Ishikawa (cell line): ENCODE data around the gene MGLL.

Source experiments
- CEBPB ChIP-seq: IDR thresholded peaks from 2 replicates; pipeline ENCODE4 v1.6.1; 2012
- CREB1 ChIP-seq: IDR thresholded peaks from 2 replicates; pipeline ENCODE4 v1.6.1; 2012; ENCODE audit warnings: low read depth
- EGR1 ChIP-seq: IDR thresholded peaks from 2 replicates; pipeline ENCODE4 v1.6.1; 2012
- EP300 ChIP-seq: IDR thresholded peaks from 2 replicates; pipeline ENCODE4 v1.6.1; 2012; ENCODE audit warnings: borderline replicate concordance
- MAX ChIP-seq: IDR thresholded peaks from 2 replicates; pipeline ENCODE4 v1.6.1; 2012
- NFIC ChIP-seq: IDR thresholded peaks from 2 replicates; pipeline ENCODE4 v1.6.1; 2012
- RAD21 ChIP-seq: IDR thresholded peaks from 2 replicates; pipeline ENCODE4 v1.6.1; 2012; ENCODE audit warnings: low read depth
- REST ChIP-seq: IDR thresholded peaks from 2 replicates; pipeline ENCODE4 v1.6.1; 2012; ENCODE audit warnings: low read depth, mild to moderate bottlenecking
- TAF1 ChIP-seq: IDR thresholded peaks from 2 replicates; pipeline ENCODE4 v1.6.1; 2012; ENCODE audit warnings: low read depth, mild to moderate bottlenecking
- USF1 ChIP-seq: IDR thresholded peaks from 2 replicates; pipeline ENCODE4 v1.6.1; 2012
- YY1 ChIP-seq: IDR thresholded peaks from 2 replicates; pipeline ENCODE4 v1.6.1; 2012; ENCODE audit warnings: low read depth
- ZBTB7A ChIP-seq: IDR thresholded peaks from 2 replicates; pipeline ENCODE4 v1.6.1; 2012; ENCODE audit warnings: low read depth

GRCh38 chr3:127750226-127751031, 71.9 kb downstream of the MGLL start:
- TF ChIP-seq REST (no peak), RAD21 (no peak), EP300 (no peak), CREB1 (no peak), YY1 (no peak), CEBPB (no peak), TAF1 (no peak), ZBTB7A (no peak), USF1 (no peak), EGR1 (no peak), MAX (no peak), NFIC (no peak)
